RKO (cell line): ENCODE results near the gene CNBD2.
A peak's percentile ranks its signal among the peaks of the same experiment; 100 is the strongest.
"Not testable (repeated sequence)": the region's sequence is repeated elsewhere in the genome, so short reads cannot be mapped to it uniquely, and the experiment has no call there.

ENCODE experiments used
- DNase-seq: peaks from one replicate; pipeline ENCODE4 v3.0.0-alpha.2; 2016; ENCODE audit warnings: low spot score

CNBD2 gene

GRCh38 chr20:35975576-35976373 is 7.4 kb downstream of the CNBD2 start:
- DNase-seq, result no peak

GRCh38 chr20:35978041-35978513 is 9.7 kb downstream of the CNBD2 start:
- no peak for DNase-seq

GRCh38 chr20:35979544-35979943 is 11.2 kb downstream of the CNBD2 start:
- DNase-seq, result no peak

- no peak for DNase-seq
Observed at GRCh38 chr20:35981969-35982368, 13.6 kb downstream of the CNBD2 start.

GRCh38 chr20:35984382-35984781 is 16.0 kb downstream of the CNBD2 start:
- DNase-seq, result no peak

- DNase-seq, result no peak
Observed at GRCh38 chr20:35985806-35986205, 17.4 kb downstream of the CNBD2 start.

- DNase-seq, result no peak
Observed at GRCh38 chr20:35988910-35989463, 20.6 kb downstream of the CNBD2 start.

- DNase-seq, result peak; percentile 69
Observed at GRCh38 chr20:35991142-35991771, 22.9 kb downstream of the CNBD2 start.

- DNase-seq, result peak; percentile 85
Observed at GRCh38 chr20:35992713-35993335, 24.4 kb downstream of the CNBD2 start.

- peak; percentile 89 for DNase-seq
Observed at GRCh38 chr20:35994994-35995453, 26.6 kb downstream of the CNBD2 start.

- not testable (repeated sequence) for DNase-seq
Observed at GRCh38 chr20:35996492-35996891, 28.1 kb downstream of the CNBD2 start.

GRCh38 chr20:36001331-36001730 is 32.9 kb downstream of the CNBD2 start:
- DNase-seq, result not testable (repeated sequence)

- DNase-seq, result no peak
Observed at GRCh38 chr20:36002855-36003254, 34.5 kb downstream of the CNBD2 start.

GRCh38 chr20:36004045-36004444 is 35.7 kb downstream of the CNBD2 start:
- DNase-seq, result no peak

GRCh38 chr20:36008461-36009035 is 40.2 kb downstream of the CNBD2 start:
- DNase-seq, result no peak

GRCh38 chr20:36010076-36010475 is 41.7 kb downstream of the CNBD2 start:
- no peak for DNase-seq

GRCh38 chr20:36010825-36011224 is 42.4 kb downstream of the CNBD2 start:
- DNase-seq, result no peak

GRCh38 chr20:36015806-36016403 is 47.5 kb downstream of the CNBD2 start:
- no peak for DNase-seq

GRCh38 chr20:36017048-36017951 is 48.9 kb downstream of the CNBD2 start:
- DNase-seq, result no peak

GRCh38 chr20:36018208-36018988 is 50.0 kb downstream of the CNBD2 start:
- DNase-seq, result no peak
